ENCODE measurements around the gene NPR2. TPM values are rescaled to one million over a fixed set of nuclear protein-coding genes. Genes with fewer than 3 reads are reported as not detected.

NPR2 gene
- total and polyA plus RNA-seq, 3 experiments from 2014 or later, result 0.26 to 8.6 (median 5.2) TPM

GRCh38 chr9:35801328-35802128 is 10.1 kb downstream of the NPR2 start:
- DNase-seq, result no peak
- Histone ChIP-seq H3K4me3 (ENCODE audit: low read length) (no peak overlapping the region), H3K27ac (ENCODE audit: low read depth, low read length) (no peak overlapping the region), H3K9me3 (ENCODE audit: low read length) (no peaks in the 10 kb centered on the region), H3K4me1 (ENCODE audit: insufficient read depth, low read length) (no peaks in the 10 kb centered on the region), H3K27me3 (ENCODE audit: insufficient read depth, low read length, poor library complexity, severe bottlenecking) (no peaks in the 10 kb centered on the region), H3K36me3 (ENCODE audit: insufficient read depth, low read length) (peaks cover 3% of the 10 kb centered on the region)
- CTCF ChIA-PET, result interaction anchor here (1.2 to 2.3 kb wide), 2 partner anchors 11 to 23 kb away, joined by 5 read pairs; no protein-coding TSS in a partner anchor
- Mint-ChIP-seq H3K27me3 (peaks cover 0 to 1% of the 10 kb centered on the region in 2 donors), H3K4me3 (no peak overlapping the region), H3K9me3 (no peaks in the 10 kb centered on the region), H3K36me3 (peaks cover 5 to 55% (median 18%) of the 10 kb centered on the region in 3 donors), H3K4me1 (no peaks in the 10 kb centered on the region), H3K27ac (peak overlapping the region in 3 of 8 donors; percentile 11 to 66 (median 18))
- POLR2A ChIA-PET, result interaction anchor here (0.6 kb wide), 1 partner anchor 25 kb away, joined by 5 read pairs; no protein-coding TSS in a partner anchor

GRCh38 chr9:35806101-35806500 is 14.7 kb downstream of the NPR2 start:
- no peak for DNase-seq
- CTCF ChIA-PET, result interaction anchor here (0.7 kb wide), 1 partner anchor 76 kb away, joined by 3 read pairs; no protein-coding TSS in a partner anchor
- POLR2A ChIA-PET, result no interaction called here
- Mint-ChIP-seq H3K27ac (peak overlapping the region in 1 of 8 donors; percentile 74), H3K4me3 (no peak overlapping the region), H3K4me1 (peaks cover under 1 to 6% (median 3%) of the 10 kb centered on the region in 3 donors), H3K36me3 (peaks cover 5 to 63% (median 14%) of the 10 kb centered on the region in 3 donors), H3K9me3 (no peaks in the 10 kb centered on the region), H3K27me3 (no peaks in the 10 kb centered on the region)
- Histone ChIP-seq H3K27ac (ENCODE audit: low read depth, low read length) (no peak overlapping the region), H3K27me3 (ENCODE audit: insufficient read depth, low read length, poor library complexity, severe bottlenecking) (no peaks in the 10 kb centered on the region), H3K9me3 (ENCODE audit: low read length) (no peaks in the 10 kb centered on the region), H3K36me3 (ENCODE audit: insufficient read depth, low read length) (peaks cover 3% of the 10 kb centered on the region), H3K4me1 (ENCODE audit: insufficient read depth, low read length) (peaks cover under 1% of the 10 kb centered on the region), H3K4me3 (ENCODE audit: low read length) (no peak overlapping the region)

GRCh38 chr9:35808433-35808832 is 17.0 kb downstream of the NPR2 start:
- H3K27me3 Mint-ChIP-seq, result peaks cover 0 to 4% of the 10 kb centered on the region in 2 donors
- Histone ChIP-seq H3K4me3 (ENCODE audit: low read length) (no peak overlapping the region), H3K27me3 (ENCODE audit: insufficient read depth, low read length, poor library complexity, severe bottlenecking) (no peaks in the 10 kb centered on the region), H3K27ac (ENCODE audit: low read depth, low read length) (no peak overlapping the region), H3K36me3 (ENCODE audit: insufficient read depth, low read length) (peaks cover 3% of the 10 kb centered on the region), H3K4me1 (ENCODE audit: insufficient read depth, low read length) (peaks cover 20% of the 10 kb centered on the region), H3K9me3 (ENCODE audit: low read length) (no peaks in the 10 kb centered on the region)
- peaks cover 0 to 47% (median 6%) of the 10 kb centered on the region in 3 donors for H3K36me3 Mint-ChIP-seq
- no peak overlapping the region for H3K4me3 Mint-ChIP-seq
- no peak for DNase-seq
- POLR2A ChIA-PET, result no interaction called here
- CTCF ChIA-PET, result interaction anchor here (1.2 to 1.9 kb wide), 2 partner anchors 18 kb away, joined by 5 to 7 read pairs; no protein-coding TSS in a partner anchor
- peaks cover 21 to 30% (median 24%) of the 10 kb centered on the region in 3 donors for H3K4me1 Mint-ChIP-seq
- H3K9me3 Mint-ChIP-seq, result no peaks in the 10 kb centered on the region
- H3K27ac Mint-ChIP-seq, result peak overlapping the region in 3 of 8 donors; percentile 65 to 74 (median 68)

- H3K27me3 Mint-ChIP-seq, result peaks cover 0 to 4% of the 10 kb centered on the region in 2 donors
- Histone ChIP-seq H3K4me3 (ENCODE audit: low read length) (no peak overlapping the region), H3K4me1 (ENCODE audit: insufficient read depth, low read length) (peaks cover 29% of the 10 kb centered on the region), H3K9me3 (ENCODE audit: low read length) (no peaks in the 10 kb centered on the region), H3K27ac (ENCODE audit: low read depth, low read length) (no peak overlapping the region), H3K36me3 (ENCODE audit: insufficient read depth, low read length) (peaks cover 2% of the 10 kb centered on the region), H3K27me3 (ENCODE audit: insufficient read depth, low read length, poor library complexity, severe bottlenecking) (no peaks in the 10 kb centered on the region)
- DNase-seq, result no peak
- peaks cover 0 to 44% (median 5%) of the 10 kb centered on the region in 3 donors for H3K36me3 Mint-ChIP-seq
- peak overlapping the region in 7 of 8 donors; percentile 36 to 98 (median 64) for H3K27ac Mint-ChIP-seq
- ChIA-PET POLR2A (no interaction called here), CTCF (interaction anchor here (1.0 kb wide), 1 partner anchor 75 kb away, joined by 5 read pairs; no protein-coding TSS in a partner anchor)
- H3K9me3 Mint-ChIP-seq, result no peaks in the 10 kb centered on the region
- no peak overlapping the region for H3K4me3 Mint-ChIP-seq
- H3K4me1 Mint-ChIP-seq, result peaks cover 31 to 41% (median 36%) of the 10 kb centered on the region in 3 donors
These were observed 18.7 kb downstream of the NPR2 start for GRCh38 chr9:35810122-35810521.

- no peaks in the 10 kb centered on the region for H3K36me3 ChIP-seq (ENCODE audit: insufficient read depth, low read length)
- H3K27ac ChIP-seq (ENCODE audit: low read depth, low read length), result peak overlapping the region; percentile 62
- no peaks in the 10 kb centered on the region for H3K9me3 ChIP-seq (ENCODE audit: low read length)
- peaks cover 29% of the 10 kb centered on the region for H3K4me1 ChIP-seq (ENCODE audit: insufficient read depth, low read length)
- DNase-seq, result no peak
- ChIA-PET POLR2A (interaction anchor here (1.1 to 1.3 kb wide), 2 partner anchors 18 to 80 kb away, joined by 3 to 8 read pairs; partner anchors contain the start of genes CREB3, FAM221B, TLN1 and TMEM8B), CTCF (interaction anchor here (0.8 to 3.6 kb wide), 11 partner anchors 8 to 194 kb away, joined by 3 to 16 read pairs (median 6); partner anchors contain the start of genes CCDC107 and RMRP)
- peak overlapping the region; percentile 83 to 92 (median 91) for H3K4me3 Mint-ChIP-seq
- peaks cover 0 to 7% of the 10 kb centered on the region in 2 donors for H3K27me3 Mint-ChIP-seq
- peak overlapping the region; percentile 56 for H3K4me3 ChIP-seq (ENCODE audit: low read length)
- H3K27ac Mint-ChIP-seq, result peak overlapping the region; percentile 92 to 99 (median 98)
- H3K4me1 Mint-ChIP-seq, result peaks cover 36 to 49% (median 43%) of the 10 kb centered on the region in 3 donors
- no peaks in the 10 kb centered on the region for H3K9me3 Mint-ChIP-seq
- H3K36me3 Mint-ChIP-seq, result peaks cover 0 to 36% (median 4%) of the 10 kb centered on the region in 3 donors
- no peaks in the 10 kb centered on the region for H3K27me3 ChIP-seq (ENCODE audit: insufficient read depth, low read length, poor library complexity, severe bottlenecking)
These were observed 20.1 kb downstream of the NPR2 start for GRCh38 chr9:35811381-35812024.

- Mint-ChIP-seq H3K27me3 (peaks cover 0 to 7% of the 10 kb centered on the region in 2 donors), H3K36me3 (peaks cover 0 to 32% (median 3%) of the 10 kb centered on the region in 3 donors), H3K9me3 (no peaks in the 10 kb centered on the region), H3K4me3 (peak within 1 kb of the TSS; percentile 83 to 94 (median 91)), H3K4me1 (peaks cover 36 to 49% (median 43%) of the 10 kb centered on the region in 3 donors), H3K27ac (peak within 1 kb of the TSS; percentile 92 to 99 (median 98))
- ChIA-PET POLR2A (interaction anchor here (0.5 to 1.3 kb wide), 4 partner anchors 11 to 436 kb away, joined by 3 to 8 read pairs (median 3); partner anchors contain the start of genes CREB3, FAM221B, TLN1 and TMEM8B), CTCF (interaction anchor here (0.8 to 3.6 kb wide), 13 partner anchors 8 to 195 kb away, joined by 3 to 16 read pairs (median 4); partner anchors contain the start of genes CCDC107, CREB3, RMRP and TLN1)
- Histone ChIP-seq H3K36me3 (ENCODE audit: insufficient read depth, low read length) (no peaks in the 10 kb centered on the region), H3K4me1 (ENCODE audit: insufficient read depth, low read length) (peaks cover 29% of the 10 kb centered on the region), H3K9me3 (ENCODE audit: low read length) (no peaks in the 10 kb centered on the region), H3K27me3 (ENCODE audit: insufficient read depth, low read length, poor library complexity, severe bottlenecking) (no peaks in the 10 kb centered on the region), H3K4me3 (ENCODE audit: low read length) (peak within 1 kb of the TSS; percentile 56), H3K27ac (ENCODE audit: low read depth, low read length) (peak within 1 kb of the TSS; percentile 62)
- peak; percentile 94 to 99 (median 97) for DNase-seq
These were observed 20.7 kb downstream of the NPR2 start, which contains the start of gene SPAG8 for GRCh38 chr9:35812025-35812602. Gene SPAG8 (minus strand): TSS chr9:35812262. CDS start chr9:35812147, 115 bp downstream.

GRCh38 chr9:35813434-35814105 is 22.2 kb downstream of the NPR2 start:
- H3K4me1 ChIP-seq (ENCODE audit: insufficient read depth, low read length), result peaks cover 29% of the 10 kb centered on the region
- H3K27ac ChIP-seq (ENCODE audit: low read depth, low read length), result peak overlapping the region; percentile 65
- peaks cover 0 to 20% (median 0%) of the 10 kb centered on the region in 3 donors for H3K36me3 Mint-ChIP-seq
- H3K9me3 ChIP-seq (ENCODE audit: low read length), result no peaks in the 10 kb centered on the region
- peak overlapping the region; percentile 49 to 96 (median 93) for H3K4me3 Mint-ChIP-seq
- no peaks in the 10 kb centered on the region for H3K36me3 ChIP-seq (ENCODE audit: insufficient read depth, low read length)
- H3K9me3 Mint-ChIP-seq, result no peaks in the 10 kb centered on the region
- CTCF ChIA-PET, result interaction anchor here (0.8 to 3.6 kb wide), 15 partner anchors 8 to 210 kb away, joined by 3 to 16 read pairs (median 4); partner anchors contain the start of gene FAM221B
- no peak for DNase-seq
- H3K27me3 Mint-ChIP-seq, result peaks cover 0 to 12% of the 10 kb centered on the region in 2 donors
- peak overlapping the region in 7 of 8 donors; percentile 52 to 95 (median 91) for H3K27ac Mint-ChIP-seq
- POLR2A ChIA-PET, result no interaction called here
- peak overlapping the region; percentile 91 for H3K4me3 ChIP-seq (ENCODE audit: low read length)
- H3K4me1 Mint-ChIP-seq, result peaks cover 36 to 49% (median 43%) of the 10 kb centered on the region in 3 donors
- no peaks in the 10 kb centered on the region for H3K27me3 ChIP-seq (ENCODE audit: insufficient read depth, low read length, poor library complexity, severe bottlenecking)
